Measurements from ENCODE around the gene CRY1. TPM values are rescaled to one million over a fixed set of nuclear protein-coding genes. Genes with fewer than 3 reads are reported as not detected.

CRY1 gene
- polyA plus RNA-seq, 1 donor from 2014 or later, result 33.4 TPM

GRCh38 chr12:106964526-106964925, 128.8 kb downstream of the CRY1 start:
- no peak overlapping the region for H3K27ac ChIP-seq (ENCODE audit: low read length)
- TF ChIP-seq RAD21 (conservative IDR thresholded peaks at IDR 0.05), result no peak
- TF ChIP-seq TAF1 (IDR thresholded peaks at IDR 0.05; ENCODE audit: low read depth), result no peak
- TF ChIP-seq POLR2AphosphoS5 (IDR thresholded peaks at IDR 0.05), result no peak
- TF ChIP-seq, protein P1, sequence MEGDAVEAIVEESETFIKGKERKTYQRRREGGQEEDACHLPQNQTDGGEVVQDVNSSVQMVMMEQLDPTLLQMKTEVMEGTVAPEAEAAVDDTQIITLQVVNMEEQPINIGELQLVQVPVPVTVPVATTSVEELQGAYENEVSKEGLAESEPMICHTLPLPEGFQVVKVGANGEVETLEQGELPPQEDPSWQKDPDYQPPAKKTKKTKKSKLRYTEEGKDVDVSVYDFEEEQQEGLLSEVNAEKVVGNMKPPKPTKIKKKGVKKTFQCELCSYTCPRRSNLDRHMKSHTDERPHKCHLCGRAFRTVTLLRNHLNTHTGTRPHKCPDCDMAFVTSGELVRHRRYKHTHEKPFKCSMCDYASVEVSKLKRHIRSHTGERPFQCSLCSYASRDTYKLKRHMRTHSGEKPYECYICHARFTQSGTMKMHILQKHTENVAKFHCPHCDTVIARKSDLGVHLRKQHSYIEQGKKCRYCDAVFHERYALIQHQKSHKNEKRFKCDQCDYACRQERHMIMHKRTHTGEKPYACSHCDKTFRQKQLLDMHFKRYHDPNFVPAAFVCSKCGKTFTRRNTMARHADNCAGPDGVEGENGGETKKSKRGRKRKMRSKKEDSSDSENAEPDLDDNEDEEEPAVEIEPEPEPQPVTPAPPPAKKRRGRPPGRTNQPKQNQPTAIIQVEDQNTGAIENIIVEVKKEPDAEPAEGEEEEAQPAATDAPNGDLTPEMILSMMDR (IDR thresholded peaks at IDR 0.05; ENCODE audit: poor library complexity, severe bottlenecking), result no peak
- no peak for TF ChIP-seq REST (IDR thresholded peaks at IDR 0.05; ENCODE audit: borderline replicate concordance)
- no peak for TF ChIP-seq EZH2 (IDR thresholded peaks at IDR 0.05; ENCODE audit: borderline replicate concordance, insufficient read depth, low read length, poor library complexity, severe bottlenecking)
- no peak for TF ChIP-seq MXI1 (conservative IDR thresholded peaks at IDR 0.05; ENCODE audit: poor library complexity, severe bottlenecking)
- TF ChIP-seq SMC3 (conservative IDR thresholded peaks at IDR 0.05; ENCODE audit: poor library complexity), result no peak
- H3K9me3 ChIP-seq (ENCODE audit: low read length), result no peaks in the 10 kb centered on the region
- no peak overlapping the region for H3K4me3 ChIP-seq (ENCODE audit: low read length)
- no peak overlapping the region for H3K4me2 ChIP-seq (ENCODE audit: low read length)
- no peaks in the 10 kb centered on the region for H4K20me1 ChIP-seq (ENCODE audit: insufficient read depth)
- no peaks in the 10 kb centered on the region for H3K27me3 ChIP-seq (ENCODE audit: insufficient read depth, low read depth, low read length)
- H3F3A ChIP-seq (ENCODE audit: insufficient read depth, low read length, poor library complexity, severe bottlenecking), result no peaks in the 10 kb centered on the region
- H2AFZ ChIP-seq (ENCODE audit: low read depth, low read length), result no peak overlapping the region
- H3K79me2 ChIP-seq (replicated peaks; ENCODE audit: insufficient read depth, low read length), result peaks cover 1% of the 10 kb centered on the region
- H3K36me3 ChIP-seq (ENCODE audit: insufficient read depth, low read length), result peaks cover 6% of the 10 kb centered on the region
- H3K9me2 ChIP-seq (ENCODE audit: insufficient read depth, low read length), result no peaks in the 10 kb centered on the region
- no peak overlapping the region for H3K9ac ChIP-seq (ENCODE audit: low read length)

DNA sequence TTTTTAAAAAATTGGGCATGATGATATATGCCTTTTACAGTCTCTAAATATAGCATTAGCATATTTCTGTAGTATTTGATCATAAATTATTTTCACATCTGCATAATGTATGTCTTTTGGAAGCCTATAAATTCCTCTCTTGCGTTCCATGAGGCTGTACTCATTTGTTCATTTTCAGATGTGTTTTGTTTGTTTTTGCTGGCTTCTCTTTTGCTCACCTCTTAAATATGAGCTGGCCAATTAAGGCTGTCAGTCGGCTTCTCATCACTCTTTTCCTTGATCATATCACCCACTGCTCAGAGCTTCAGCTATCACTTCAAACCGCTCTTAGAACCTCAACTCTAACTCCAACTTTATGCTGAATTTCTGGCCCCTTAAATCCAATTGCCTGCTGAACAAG, 131.1 kb downstream of the CRY1 start:
- Histone ChIP-seq H3K27me3 (ENCODE audit: insufficient read depth, low read depth, low read length) (no peaks in the 10 kb centered on the region), H3K9me3 (ENCODE audit: low read length) (no peaks in the 10 kb centered on the region), H3K4me3 (ENCODE audit: low read length) (no peak overlapping the region), H3K9ac (ENCODE audit: low read length) (no peak overlapping the region), H3F3A (ENCODE audit: insufficient read depth, low read length, poor library complexity, severe bottlenecking) (no peaks in the 10 kb centered on the region), H3K36me3 (ENCODE audit: insufficient read depth, low read length) (no peaks in the 10 kb centered on the region), H3K4me2 (ENCODE audit: low read length) (no peak overlapping the region), H4K20me1 (ENCODE audit: insufficient read depth) (no peaks in the 10 kb centered on the region), H2AFZ (ENCODE audit: low read depth, low read length) (no peak overlapping the region), H3K79me2 (replicated peaks; ENCODE audit: insufficient read depth, low read length) (peaks cover 23% of the 10 kb centered on the region), H3K27ac (ENCODE audit: low read length) (no peak overlapping the region), H3K9me2 (ENCODE audit: insufficient read depth, low read length) (no peaks in the 10 kb centered on the region)
- TF ChIP-seq EP300 (conservative IDR thresholded peaks at IDR 0.05; ENCODE audit: poor library complexity, severe bottlenecking) (no peak), REST (IDR thresholded peaks at IDR 0.05; ENCODE audit: borderline replicate concordance) (no peak), POLR2AphosphoS5 (IDR thresholded peaks at IDR 0.05) (no peak), EZH2 (IDR thresholded peaks at IDR 0.05; ENCODE audit: borderline replicate concordance, insufficient read depth, low read length, poor library complexity, severe bottlenecking) (no peak), MXI1 (conservative IDR thresholded peaks at IDR 0.05; ENCODE audit: poor library complexity, severe bottlenecking) (no peak), RAD21 (conservative IDR thresholded peaks at IDR 0.05) (no peak), SMC3 (conservative IDR thresholded peaks at IDR 0.05; ENCODE audit: poor library complexity) (no peak)
- TF ChIP-seq, protein P1 (IDR thresholded peaks at IDR 0.05; ENCODE audit: poor library complexity, severe bottlenecking), result no peak

Data from neural cell (in vitro differentiated cells).